ENCODE data around the gene CALU. TPM values are rescaled to one million over a fixed set of nuclear protein-coding genes. Genes with fewer than 3 reads are reported as not detected.

Gene CALU
- total RNA-seq, 2 experiments from 2014 or later = 43.2 to 44.2 TPM

DNA sequence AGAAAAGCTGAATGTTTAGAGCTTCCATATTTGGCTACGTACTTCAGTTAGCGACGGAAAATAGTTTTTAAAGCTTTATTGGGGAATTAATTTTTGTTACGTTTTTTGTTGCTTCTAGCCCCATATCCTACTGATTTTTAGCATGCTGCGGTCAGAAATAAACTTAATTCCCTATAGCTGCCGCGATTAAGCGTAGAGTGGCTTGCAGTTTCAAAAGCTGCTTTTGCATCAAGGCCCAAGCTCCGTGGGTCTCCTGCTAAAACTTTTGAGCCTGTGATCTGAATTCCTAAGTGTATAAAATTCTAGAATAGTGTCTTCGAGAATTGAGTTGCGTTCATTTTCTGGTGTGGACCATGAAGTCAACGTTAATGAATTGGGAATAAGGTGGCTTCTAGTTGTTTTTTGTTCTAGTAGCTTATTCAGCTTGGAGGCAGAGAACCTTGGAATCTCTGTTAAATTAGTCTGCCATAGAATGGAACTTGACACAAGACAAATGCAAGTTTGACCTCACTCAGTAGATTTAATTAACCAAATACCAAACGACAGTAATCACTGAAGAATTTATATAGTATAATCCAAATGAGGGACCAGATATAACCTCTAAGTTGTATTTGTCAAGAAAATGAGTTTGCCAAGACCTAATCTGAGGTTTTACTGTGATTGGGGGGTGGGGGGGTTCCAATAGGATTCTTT is 977 bp downstream of the CALU start:
- Mint-ChIP-seq H3K36me3 (peaks cover 8% of the 10 kb centered on the region), H3K4me3 (peak overlapping the region; percentile 97), H3K27me3 (no peaks in the 10 kb centered on the region), H3K4me1 (ENCODE audit: low read depth) (peaks cover 47% of the 10 kb centered on the region), H3K27ac (peak overlapping the region; percentile 90), H3K9me3 (no peaks in the 10 kb centered on the region)
- intact Hi-C loops (cut with micrococcal nuclease) = loop anchor here (2.0 to 5.0 kb wide), 3 partner anchors 52 to 223 kb away; partner anchors contain the start of genes ATP6V1F and CCDC136
- ChIA-PET CTCF (interaction anchor here (1.0 to 1.7 kb wide), 4 partner anchors 11 to 424 kb away, joined by 3 to 4 read pairs (median 3); no protein-coding TSS in a partner anchor), POLR2A (interaction anchor here (0.7 to 1.6 kb wide), 4 partner anchors 17 to 144 kb away, joined by 3 to 5 read pairs (median 3); no protein-coding TSS in a partner anchor)
- no peak for DNase-seq

DNA sequence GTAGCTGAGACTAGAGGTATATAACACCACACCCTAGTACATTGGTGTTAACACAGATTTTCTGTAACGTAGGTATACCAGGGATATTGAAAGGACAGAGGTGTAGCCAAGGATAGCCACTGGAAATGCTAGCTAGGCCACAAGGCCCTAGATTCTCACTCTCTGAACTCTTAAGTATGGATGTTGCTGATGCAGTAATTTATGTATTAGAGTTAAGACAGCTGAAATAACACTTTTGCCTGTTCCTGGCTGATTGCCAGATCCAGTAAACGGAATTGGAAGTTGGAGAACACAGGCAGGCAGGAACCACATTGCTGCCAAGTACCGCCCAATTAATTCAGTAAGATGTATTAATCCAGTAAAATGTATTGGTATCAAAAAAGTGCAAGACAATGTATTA is 1.8 kb downstream of the CALU start:
- H3K27ac Mint-ChIP-seq = no peak overlapping the region
- intact Hi-C loops (cut with micrococcal nuclease) = no loop called here
- peaks cover 51% of the 10 kb centered on the region for H3K4me1 Mint-ChIP-seq (ENCODE audit: low read depth)
- CTCF ChIA-PET = interaction anchor here (1.3 kb wide), 1 partner anchor 9 kb away, joined by 3 read pairs; no protein-coding TSS in a partner anchor
- no peak for DNase-seq
- H3K4me3 Mint-ChIP-seq = no peak overlapping the region
- no peaks in the 10 kb centered on the region for H3K27me3 Mint-ChIP-seq
- POLR2A ChIA-PET = no interaction called here
- peaks cover 8% of the 10 kb centered on the region for H3K36me3 Mint-ChIP-seq
- no peaks in the 10 kb centered on the region for H3K9me3 Mint-ChIP-seq

DNA sequence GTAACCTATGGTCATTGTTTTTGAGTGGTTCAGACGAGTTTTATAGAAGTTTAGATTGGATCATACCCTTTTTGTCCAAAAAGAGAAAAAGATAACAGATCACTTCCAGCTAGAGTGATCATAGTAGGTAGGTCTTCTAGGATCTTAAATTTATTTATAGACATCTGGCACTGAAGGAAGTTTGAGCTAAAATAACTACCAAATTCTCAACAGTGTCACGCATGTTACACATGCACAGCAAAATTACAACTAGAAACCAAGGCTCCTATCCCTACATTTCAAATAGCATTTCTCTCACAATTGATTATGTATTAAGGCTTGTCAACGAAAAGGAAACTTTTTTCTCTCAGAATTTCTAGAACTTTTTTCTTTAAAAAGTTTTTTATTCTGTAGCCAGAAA is 2.3 kb downstream of the CALU start:
- Mint-ChIP-seq H3K9me3 (no peaks in the 10 kb centered on the region), H3K27me3 (no peaks in the 10 kb centered on the region), H3K4me1 (ENCODE audit: low read depth) (peaks cover 51% of the 10 kb centered on the region), H3K27ac (no peak overlapping the region), H3K36me3 (peaks cover 8% of the 10 kb centered on the region), H3K4me3 (no peak overlapping the region)
- ChIA-PET CTCF (interaction anchor here (1.3 kb wide), 1 partner anchor 9 kb away, joined by 3 read pairs; no protein-coding TSS in a partner anchor), POLR2A (no interaction called here)
- no peak for DNase-seq
- intact Hi-C loops (cut with micrococcal nuclease) = no loop called here

DNA sequence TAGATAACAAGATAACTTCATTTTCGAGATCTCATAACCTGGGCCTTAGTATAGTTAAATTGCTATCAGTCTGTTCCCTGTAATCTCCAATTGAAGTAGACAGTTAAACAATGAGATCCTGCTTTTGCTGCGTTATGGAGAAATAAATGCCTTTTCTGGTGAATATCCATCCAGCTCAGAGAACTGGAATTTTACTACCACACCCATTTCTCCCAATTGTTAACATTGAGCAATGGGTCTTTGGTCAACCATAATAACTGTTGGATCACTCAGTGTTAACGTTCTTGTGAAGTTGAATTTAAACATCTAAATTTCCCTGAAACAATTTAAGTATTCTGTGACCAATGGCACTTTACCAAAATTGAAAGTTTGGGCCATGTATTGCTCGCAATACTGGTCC is 3.0 kb downstream of the CALU start:
- no peak overlapping the region for H3K4me3 Mint-ChIP-seq
- H3K36me3 Mint-ChIP-seq = peaks cover 8% of the 10 kb centered on the region
- no peak overlapping the region for H3K27ac Mint-ChIP-seq
- CTCF ChIA-PET = interaction anchor here (1.3 kb wide), 1 partner anchor 10 kb away, joined by 3 read pairs; no protein-coding TSS in a partner anchor
- H3K27me3 Mint-ChIP-seq = no peaks in the 10 kb centered on the region
- H3K4me1 Mint-ChIP-seq (ENCODE audit: low read depth) = peaks cover 56% of the 10 kb centered on the region
- H3K9me3 Mint-ChIP-seq = no peaks in the 10 kb centered on the region
- POLR2A ChIA-PET = no interaction called here
- intact Hi-C loops (cut with micrococcal nuclease) = no loop called here
- no peak for DNase-seq

DNA sequence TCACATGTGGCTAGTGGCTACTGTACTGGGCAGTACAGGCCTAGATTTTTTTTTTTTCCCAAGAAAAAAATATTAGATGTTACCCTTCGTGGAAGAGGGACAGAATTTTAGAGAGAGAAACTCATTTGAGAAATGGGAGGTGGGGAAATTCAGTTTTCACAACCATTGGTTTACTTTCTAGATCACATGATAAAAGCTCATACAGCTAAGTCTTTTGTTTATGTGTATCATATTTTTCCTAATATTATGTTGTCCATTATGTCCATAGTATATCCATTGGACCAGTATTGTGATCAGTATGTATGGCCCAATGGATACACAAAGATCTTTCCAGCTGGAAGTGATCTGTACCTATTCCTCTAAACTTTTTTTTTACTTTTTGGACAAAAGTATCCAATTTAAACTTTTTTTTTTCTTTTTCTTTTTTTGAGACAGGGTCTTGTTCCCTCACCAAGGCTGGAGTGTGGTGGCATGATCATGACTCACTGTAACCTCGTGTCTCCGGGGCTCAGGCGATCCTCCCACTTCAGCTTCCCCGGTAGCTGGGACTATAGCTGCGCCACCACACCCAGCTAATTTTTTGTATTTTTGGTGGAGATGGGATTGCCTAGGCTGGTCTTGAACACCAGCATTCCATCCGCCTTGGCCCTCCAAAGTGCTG is 4.1 kb downstream of the CALU start:
- no peak overlapping the region for H3K27ac Mint-ChIP-seq
- H3K4me1 Mint-ChIP-seq (ENCODE audit: low read depth) = peaks cover 57% of the 10 kb centered on the region
- no peaks in the 10 kb centered on the region for H3K27me3 Mint-ChIP-seq
- POLR2A ChIA-PET = no interaction called here
- intact Hi-C loops (cut with micrococcal nuclease) = no loop called here
- no peak for DNase-seq
- H3K9me3 Mint-ChIP-seq = no peaks in the 10 kb centered on the region
- CTCF ChIA-PET = no interaction called here
- no peak overlapping the region for H3K4me3 Mint-ChIP-seq
- H3K36me3 Mint-ChIP-seq = peaks cover 12% of the 10 kb centered on the region

DNA sequence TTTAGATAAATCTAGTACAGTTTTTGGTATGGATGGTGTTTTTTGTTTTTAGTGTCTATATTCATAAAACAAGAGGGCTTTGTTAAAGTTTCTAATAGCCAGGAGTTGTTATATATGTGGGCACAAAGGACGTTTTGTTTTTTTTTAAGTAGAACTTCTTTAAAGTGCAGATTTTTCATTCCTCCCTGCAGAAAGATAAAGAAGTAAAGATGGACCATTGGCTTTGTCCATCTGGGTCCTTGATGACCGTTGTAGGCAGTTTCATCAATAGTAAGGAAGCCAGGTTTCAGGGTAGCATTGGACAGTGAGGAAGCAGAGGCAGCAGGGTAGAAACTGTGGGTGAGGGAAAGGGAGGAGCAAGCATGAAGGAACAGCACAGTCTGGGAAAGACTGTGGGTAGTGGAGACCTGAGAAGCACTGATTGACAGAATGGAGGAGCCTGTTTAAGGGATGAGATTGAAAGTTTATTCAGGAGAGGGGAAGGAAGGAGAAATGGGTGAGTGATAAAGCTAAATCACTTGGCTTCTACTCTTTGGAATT is 5.3 kb downstream of the CALU start:
- H3K4me3 Mint-ChIP-seq = no peak overlapping the region
- H3K9me3 Mint-ChIP-seq = no peaks in the 10 kb centered on the region
- peaks cover 52% of the 10 kb centered on the region for H3K4me1 Mint-ChIP-seq (ENCODE audit: low read depth)
- H3K27ac Mint-ChIP-seq = no peak overlapping the region
- CTCF ChIA-PET = no interaction called here
- POLR2A ChIA-PET = no interaction called here
- peaks cover 22% of the 10 kb centered on the region for H3K36me3 Mint-ChIP-seq
- no peak for DNase-seq
- intact Hi-C loops (cut with micrococcal nuclease) = no loop called here
- H3K27me3 Mint-ChIP-seq = no peaks in the 10 kb centered on the region

DNA sequence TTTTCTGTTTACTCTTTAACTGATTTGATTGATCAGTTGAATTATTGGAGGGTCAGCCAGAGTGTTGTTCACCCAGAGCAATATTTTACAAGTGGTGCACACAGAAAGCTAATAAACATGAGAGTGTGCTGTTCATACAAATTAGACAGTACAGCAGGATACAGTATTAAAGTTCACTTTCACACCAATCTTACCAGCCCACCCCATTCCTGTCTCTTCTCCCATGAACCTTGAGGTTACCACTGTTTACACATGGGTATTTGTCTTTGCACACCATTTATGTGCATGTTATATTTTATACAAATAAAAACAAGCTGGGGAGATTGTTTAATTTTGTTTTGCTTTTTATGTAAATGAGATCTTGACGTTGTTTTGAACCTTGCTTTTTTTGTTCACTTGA is 6.5 kb downstream of the CALU start:
- no peaks in the 10 kb centered on the region for H3K27me3 Mint-ChIP-seq
- H3K4me1 Mint-ChIP-seq (ENCODE audit: low read depth) = peaks cover 43% of the 10 kb centered on the region
- no peaks in the 10 kb centered on the region for H3K9me3 Mint-ChIP-seq
- no peak overlapping the region for H3K27ac Mint-ChIP-seq
- DNase-seq = no peak
- H3K4me3 Mint-ChIP-seq = no peak overlapping the region
- intact Hi-C loops (cut with micrococcal nuclease) = no loop called here
- CTCF ChIA-PET = no interaction called here
- H3K36me3 Mint-ChIP-seq = peaks cover 26% of the 10 kb centered on the region
- POLR2A ChIA-PET = no interaction called here

DNA sequence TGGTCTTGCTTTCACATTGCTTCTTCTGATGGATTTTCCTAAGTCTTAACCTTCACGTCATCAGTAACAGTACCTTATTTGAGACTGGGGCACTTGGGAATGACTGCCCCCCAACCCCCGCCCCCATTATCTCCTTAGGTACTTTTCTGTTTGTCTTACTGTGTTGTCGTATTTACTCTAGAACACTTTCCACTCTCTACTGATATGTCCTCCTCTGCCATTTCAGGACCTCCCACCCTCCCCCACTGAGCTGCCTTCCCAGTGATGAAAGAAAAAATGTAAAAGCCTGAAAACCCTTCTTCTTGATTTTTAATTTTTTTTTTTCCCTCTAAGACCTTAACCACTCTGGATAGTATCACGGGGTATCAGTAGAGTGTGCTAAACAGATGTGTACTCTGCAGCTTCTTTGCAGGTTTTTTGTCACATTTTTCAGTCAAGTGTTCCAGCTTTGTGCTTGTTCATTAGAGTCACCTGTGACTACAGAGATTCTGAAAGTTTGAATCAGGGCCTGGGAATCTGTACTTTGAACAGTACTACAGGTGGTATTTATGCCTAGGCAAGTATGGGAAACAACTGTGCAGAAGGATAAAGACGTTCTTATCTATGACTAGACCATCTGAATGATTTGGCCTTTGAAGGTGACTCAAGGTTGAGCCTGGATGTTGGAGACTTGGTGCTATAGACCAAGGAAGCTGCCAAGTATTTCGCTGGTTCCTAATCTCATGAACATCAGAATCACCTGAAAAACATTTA is 8.3 kb downstream of the CALU start:
- H3K36me3 Mint-ChIP-seq = peaks cover 24% of the 10 kb centered on the region
- no peaks in the 10 kb centered on the region for H3K9me3 Mint-ChIP-seq
- H3K27ac Mint-ChIP-seq = no peak overlapping the region
- no peak overlapping the region for H3K4me3 Mint-ChIP-seq
- DNase-seq = no peak
- ChIA-PET POLR2A (interaction anchor here (1.3 kb wide), 1 partner anchor 9 kb away, joined by 4 read pairs; no protein-coding TSS in a partner anchor), CTCF (interaction anchor here (0.6 kb wide), 1 partner anchor 452 kb away, joined by 3 read pairs; no protein-coding TSS in a partner anchor)
- intact Hi-C loops (cut with micrococcal nuclease) = no loop called here
- H3K4me1 Mint-ChIP-seq (ENCODE audit: low read depth) = peaks cover 28% of the 10 kb centered on the region
- no peaks in the 10 kb centered on the region for H3K27me3 Mint-ChIP-seq

DNA sequence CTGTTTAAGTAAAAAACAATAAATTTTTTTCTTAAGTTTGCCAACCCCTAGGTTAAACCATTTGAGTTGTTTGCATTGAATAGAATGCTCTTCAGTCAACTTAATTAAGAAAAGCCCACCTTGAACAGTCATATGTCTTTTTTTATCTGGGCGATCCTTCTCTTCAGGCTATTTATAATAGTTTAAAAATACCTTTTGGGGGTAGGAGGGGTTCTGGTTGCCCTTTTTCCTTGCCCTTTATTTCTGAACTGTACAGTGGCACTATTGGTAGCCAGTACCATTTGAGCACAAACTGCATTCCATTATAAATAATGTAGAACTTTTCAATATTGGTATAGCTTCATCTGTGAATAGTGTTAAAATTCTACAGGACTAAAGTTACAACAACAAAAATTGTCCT is 13.1 kb downstream of the CALU start:
- Mint-ChIP-seq H3K27me3 (no peaks in the 10 kb centered on the region), H3K27ac (no peak overlapping the region), H3K4me3 (no peak overlapping the region), H3K9me3 (no peaks in the 10 kb centered on the region), H3K36me3 (peaks cover 40% of the 10 kb centered on the region), H3K4me1 (ENCODE audit: low read depth) (peaks cover 5% of the 10 kb centered on the region)
- DNase-seq = no peak
- ChIA-PET POLR2A (no interaction called here), CTCF (interaction anchor here (0.7 kb wide), 1 partner anchor 257 kb away, joined by 3 read pairs; no protein-coding TSS in a partner anchor)
- intact Hi-C loops (cut with micrococcal nuclease) = no loop called here

DNA sequence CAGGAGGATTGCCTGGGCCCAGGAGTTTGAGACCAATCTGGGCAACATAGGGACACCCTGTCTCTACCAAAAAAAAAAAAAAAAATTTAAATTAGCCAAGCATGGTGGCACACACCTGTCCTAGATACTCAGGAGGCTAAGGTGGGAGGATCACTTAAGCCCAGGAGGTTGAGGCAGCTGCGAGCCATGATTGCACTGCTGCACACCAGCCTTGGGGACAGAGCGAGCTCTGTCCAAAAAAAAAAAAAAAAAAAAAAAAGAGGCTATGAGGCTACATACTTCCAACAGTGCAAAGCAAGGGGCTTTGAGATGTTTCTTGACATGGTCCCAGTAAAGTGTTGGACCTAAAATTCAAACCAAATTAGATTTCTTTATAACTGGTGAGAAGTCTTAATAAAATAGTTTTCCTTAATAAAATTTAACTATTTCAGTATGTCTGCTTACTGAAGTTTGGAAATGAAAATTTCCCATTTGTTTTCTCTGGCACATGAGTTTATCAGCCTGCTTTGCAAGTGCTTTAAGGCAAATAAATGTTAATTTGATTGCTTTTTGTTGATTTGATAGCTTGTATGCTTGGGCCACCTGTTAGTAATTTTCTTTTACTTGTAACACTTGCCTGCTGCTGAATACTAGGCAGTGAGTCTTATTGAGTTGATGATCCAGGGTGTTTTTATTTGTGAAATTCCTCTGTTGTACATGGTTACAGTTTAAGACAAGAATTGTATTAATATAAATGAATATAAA is 16.1 kb downstream of the CALU start:
- POLR2A ChIA-PET = interaction anchor here (0.5 to 0.6 kb wide), 2 partner anchors 85 to 88 kb away, joined by 3 to 5 read pairs; no protein-coding TSS in a partner anchor
- no peak overlapping the region for H3K27ac Mint-ChIP-seq

DNA sequence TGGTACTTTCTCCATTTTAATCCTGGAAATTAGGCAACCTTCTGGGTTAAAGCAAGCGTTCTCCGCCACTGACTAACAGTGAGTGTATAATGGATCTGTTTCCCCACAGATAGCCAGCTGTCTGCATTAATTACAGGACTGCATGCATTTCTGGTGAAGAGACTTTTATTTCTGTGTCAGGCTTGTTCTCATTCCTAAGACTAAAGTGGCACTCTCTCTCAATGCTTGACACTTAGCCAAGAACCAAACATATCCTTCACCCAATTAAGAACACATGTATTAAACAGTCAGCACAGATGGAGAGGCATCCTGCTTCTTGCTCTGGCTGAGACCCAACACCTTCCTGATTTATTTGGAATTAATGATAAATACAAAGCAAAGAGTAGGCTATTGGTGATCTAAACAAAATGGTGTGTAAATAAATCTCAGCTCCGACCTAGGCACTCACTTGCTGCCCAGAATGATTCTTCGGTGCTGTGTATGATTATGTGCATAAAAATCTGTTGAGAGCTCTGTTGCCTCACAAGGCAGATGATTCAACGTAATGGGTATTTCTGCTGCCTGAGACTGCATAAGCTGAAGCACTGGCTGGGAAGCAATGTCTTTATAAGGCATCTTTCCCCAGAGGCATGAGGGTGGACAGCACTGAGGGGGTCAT is 16.8 kb downstream of the CALU start:
- DNase-seq = no peak
- Mint-ChIP-seq H3K9me3 (no peaks in the 10 kb centered on the region), H3K36me3 (peaks cover 28% of the 10 kb centered on the region), H3K27ac (no peak overlapping the region), H3K27me3 (no peaks in the 10 kb centered on the region), H3K4me1 (ENCODE audit: low read depth) (no peaks in the 10 kb centered on the region), H3K4me3 (no peak overlapping the region)
- ChIA-PET POLR2A (interaction anchor here (0.5 kb wide), 1 partner anchor 86 kb away, joined by 5 read pairs; no protein-coding TSS in a partner anchor), CTCF (interaction anchor here (1.3 to 1.6 kb wide), 3 partner anchors 12 to 336 kb away, joined by 3 to 4 read pairs (median 4); no protein-coding TSS in a partner anchor)
- intact Hi-C loops (cut with micrococcal nuclease) = no loop called here

More for the DNA sequence above, 16.1 kb downstream of the CALU start:
- intact Hi-C loops (cut with micrococcal nuclease) = no loop called here
- H3K9me3 Mint-ChIP-seq = no peaks in the 10 kb centered on the region
- peaks cover 29% of the 10 kb centered on the region for H3K36me3 Mint-ChIP-seq
- no peak for DNase-seq
- no peaks in the 10 kb centered on the region for H3K4me1 Mint-ChIP-seq (ENCODE audit: low read depth)
- CTCF ChIA-PET = interaction anchor here (1.5 kb wide), 1 partner anchor 336 kb away, joined by 3 read pairs; no protein-coding TSS in a partner anchor
- H3K4me3 Mint-ChIP-seq = no peak overlapping the region
- H3K27me3 Mint-ChIP-seq = no peaks in the 10 kb centered on the region

All from activated CD4-positive, alpha-beta memory T cell treated with anti-CD3 and anti-CD28 coated beads for 36 hours (primary cell).